K562 (cell line): ENCODE data around the gene NAA10.

Source experiments
- DDX20 ChIP-seq: fragments of 450-650 bp; IDR thresholded peaks from 2 replicates; pipeline ENCODE4 v1.6.1; 2016; ENCODE audit warnings: missing genetic modification characterization, low read depth, mild to moderate bottlenecking, missing compliant biosample characterization, moderate library complexity
- KDM1A ChIP-seq, 2 experiments: fragments of 450-650 bp; IDR thresholded peaks; 2 replicates each; pipeline ENCODE4 v1.6.1; 2016; ENCODE audit warnings: mild to moderate bottlenecking in 2 of 2
- MAFG ChIP-seq: fragments of 450-650 bp; conservative IDR thresholded peaks from 2 replicates; pipeline ENCODE4 v1.6.1; 2016; ENCODE audit warnings: missing genetic modification characterization, missing compliant biosample characterization
- NFXL1 ChIP-seq: fragments of 450-650 bp; formaldehyde crosslinking; IDR thresholded peaks from 2 replicates; pipeline ENCODE4 v1.4.0; 2021; ENCODE audit warnings: mild to moderate bottlenecking
- POLR2A ChIP-seq: fragments of 450-650 bp; conservative IDR thresholded peaks from 2 replicates; pipeline ENCODE4 v1.6.1; 2016
- ZHX1 ChIP-seq: fragments of 150-350 bp; conservative IDR thresholded peaks from 2 replicates; pipeline ENCODE4 v1.6.1; 2014; ENCODE audit warnings: low read length
- ZNF174 ChIP-seq: fragments of 250-450 bp; sonication (Bioruptor Pico); IDR thresholded peaks from 2 replicates; pipeline ENCODE4 v1.4.0; 2020; ENCODE audit warnings: mild to moderate bottlenecking
- ZNF24 ChIP-seq: fragments of 450-650 bp; IDR thresholded peaks from 2 replicates; pipeline ENCODE4 v1.6.1; 2016
- TF ChIP-seq, protein P1 (sequence below), 3 experiments: IDR thresholded peaks in 2 of 3; conservative IDR thresholded peaks in 1 of 3; 2 replicates each; pipeline ENCODE4 v1.5.1; 2011 to 2012; ENCODE audit warnings: low read length in 3 of 3, mild to moderate bottlenecking in 3 of 3, control low read depth in 2 of 3, improper control_type of control experiment in 1 of 3, inconsistent platforms in 1 of 3, low read depth in 1 of 3, mixed read lengths in 1 of 3, moderate library complexity in 1 of 3; ENCODE audit not compliant: insufficient read depth in 2 of 3

- TF ChIP-seq MAFG (tag) (no peak), ZNF174 (CRISPR knock-in tag) (no peak), ZNF24 (no peak), DDX20 (tag) (no peak), KDM1A (IDR thresholded peaks at IDR 0.05) (no peak), POLR2A (no peak), NFXL1 (CRISPR knock-in tag) (no peak), ZHX1 (no peak)
- TF ChIP-seq, protein P1, sequence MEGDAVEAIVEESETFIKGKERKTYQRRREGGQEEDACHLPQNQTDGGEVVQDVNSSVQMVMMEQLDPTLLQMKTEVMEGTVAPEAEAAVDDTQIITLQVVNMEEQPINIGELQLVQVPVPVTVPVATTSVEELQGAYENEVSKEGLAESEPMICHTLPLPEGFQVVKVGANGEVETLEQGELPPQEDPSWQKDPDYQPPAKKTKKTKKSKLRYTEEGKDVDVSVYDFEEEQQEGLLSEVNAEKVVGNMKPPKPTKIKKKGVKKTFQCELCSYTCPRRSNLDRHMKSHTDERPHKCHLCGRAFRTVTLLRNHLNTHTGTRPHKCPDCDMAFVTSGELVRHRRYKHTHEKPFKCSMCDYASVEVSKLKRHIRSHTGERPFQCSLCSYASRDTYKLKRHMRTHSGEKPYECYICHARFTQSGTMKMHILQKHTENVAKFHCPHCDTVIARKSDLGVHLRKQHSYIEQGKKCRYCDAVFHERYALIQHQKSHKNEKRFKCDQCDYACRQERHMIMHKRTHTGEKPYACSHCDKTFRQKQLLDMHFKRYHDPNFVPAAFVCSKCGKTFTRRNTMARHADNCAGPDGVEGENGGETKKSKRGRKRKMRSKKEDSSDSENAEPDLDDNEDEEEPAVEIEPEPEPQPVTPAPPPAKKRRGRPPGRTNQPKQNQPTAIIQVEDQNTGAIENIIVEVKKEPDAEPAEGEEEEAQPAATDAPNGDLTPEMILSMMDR (IDR thresholded peaks at IDR 0.05 in 2 of 3, conservative IDR thresholded peaks at IDR 0.05 in 1 of 3; ENCODE audit: insufficient read depth in 2 of 3, low read depth in 1 of 3, low read length in 3 of 3): no peak
Measured at GRCh38 chrX:153974003-153974725, 39.3 kb upstream of the NAA10 start.
